ENCODE measurements around the gene NDUFAF3. TPM values are rescaled to one million over a fixed set of nuclear protein-coding genes. Genes with fewer than 3 reads are reported as not detected.

NDUFAF3 gene
- total and polyA plus RNA-seq, 2 experiments from 2014 or later, result 70.7 to 140 TPM

DNA sequence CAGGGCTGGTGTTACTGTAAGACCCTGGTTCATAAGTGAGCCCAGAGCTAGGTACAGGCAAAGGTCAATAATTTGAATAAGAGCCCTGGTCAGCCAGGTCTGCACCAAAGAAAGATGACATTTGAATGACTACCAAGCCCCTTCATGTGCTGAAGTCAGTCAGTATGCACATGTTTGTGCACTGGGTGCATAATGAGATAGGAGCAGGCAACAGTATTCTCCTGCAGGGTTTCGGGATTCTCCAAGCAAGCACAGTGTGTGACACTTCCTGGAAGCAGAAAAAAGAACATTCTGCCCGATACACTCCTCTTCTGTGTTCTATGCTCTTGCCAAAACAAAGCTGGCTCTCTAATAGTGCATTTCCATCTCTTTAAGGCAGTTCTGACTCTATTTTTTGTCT is 12.7 kb downstream of the NDUFAF3 start:
- Histone ChIP-seq H4K20me1 (ENCODE audit: insufficient read depth, poor library complexity, severe bottlenecking) (no peaks in the 10 kb centered on the region), H3K9me3 (ENCODE audit: low read depth) (no peaks in the 10 kb centered on the region), H3K27ac (no peak overlapping the region), H2AFZ (no peak overlapping the region), H3K4me3 (no peak overlapping the region), H3K36me3 (replicated peaks; ENCODE audit: insufficient read depth, low read depth) (no peaks in the 10 kb centered on the region), H3K27me3 (no peaks in the 10 kb centered on the region), H3K4me2 (no peak overlapping the region), H3K79me2 (no peaks in the 10 kb centered on the region), H3K9me2 (replicated peaks; ENCODE audit: insufficient read depth) (no peaks in the 10 kb centered on the region), H3K4me1 (ENCODE audit: insufficient read depth) (no peaks in the 10 kb centered on the region)
- WGBS (ENCODE audit: low lambda C conversion rate, missing lambda C conversion rate), result 94% methylated on average over 2 of the region's 2 CpGs
- DNase-seq (ENCODE audit: low spot score), result no peak
- TF ChIP-seq, protein P1, sequence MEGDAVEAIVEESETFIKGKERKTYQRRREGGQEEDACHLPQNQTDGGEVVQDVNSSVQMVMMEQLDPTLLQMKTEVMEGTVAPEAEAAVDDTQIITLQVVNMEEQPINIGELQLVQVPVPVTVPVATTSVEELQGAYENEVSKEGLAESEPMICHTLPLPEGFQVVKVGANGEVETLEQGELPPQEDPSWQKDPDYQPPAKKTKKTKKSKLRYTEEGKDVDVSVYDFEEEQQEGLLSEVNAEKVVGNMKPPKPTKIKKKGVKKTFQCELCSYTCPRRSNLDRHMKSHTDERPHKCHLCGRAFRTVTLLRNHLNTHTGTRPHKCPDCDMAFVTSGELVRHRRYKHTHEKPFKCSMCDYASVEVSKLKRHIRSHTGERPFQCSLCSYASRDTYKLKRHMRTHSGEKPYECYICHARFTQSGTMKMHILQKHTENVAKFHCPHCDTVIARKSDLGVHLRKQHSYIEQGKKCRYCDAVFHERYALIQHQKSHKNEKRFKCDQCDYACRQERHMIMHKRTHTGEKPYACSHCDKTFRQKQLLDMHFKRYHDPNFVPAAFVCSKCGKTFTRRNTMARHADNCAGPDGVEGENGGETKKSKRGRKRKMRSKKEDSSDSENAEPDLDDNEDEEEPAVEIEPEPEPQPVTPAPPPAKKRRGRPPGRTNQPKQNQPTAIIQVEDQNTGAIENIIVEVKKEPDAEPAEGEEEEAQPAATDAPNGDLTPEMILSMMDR (IDR thresholded peaks at IDR 0.05; ENCODE audit: poor library complexity), result no peak
- no peak for TF ChIP-seq EZH2phosphoT487 (IDR thresholded peaks at IDR 0.05; ENCODE audit: low read depth, severe bottlenecking, unreplicated experiment)
- no peak for TF ChIP-seq EZH2 (IDR thresholded peaks at IDR 0.05; ENCODE audit: borderline replicate concordance)

DNA sequence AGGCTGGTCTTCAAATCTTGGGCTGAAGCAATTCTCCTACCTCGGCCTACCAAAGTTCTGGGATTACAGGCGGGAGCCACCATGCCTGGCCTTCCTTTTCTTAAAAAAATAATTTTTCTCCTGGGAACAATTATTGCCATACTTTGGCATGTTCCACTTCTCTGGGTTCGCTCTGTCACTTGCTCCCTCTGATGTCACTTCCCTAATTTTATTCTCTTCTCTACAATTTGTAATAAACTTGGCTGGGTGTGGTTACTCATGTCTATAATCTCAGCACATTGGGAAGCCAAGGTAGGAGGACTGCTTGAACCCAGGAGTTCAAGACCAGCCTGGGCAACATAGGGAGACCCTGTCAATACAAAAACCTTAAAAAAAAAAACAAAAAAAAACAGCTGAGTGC is 13.4 kb downstream of the NDUFAF3 start:
- Histone ChIP-seq H3K79me2 (no peaks in the 10 kb centered on the region), H3K4me1 (ENCODE audit: insufficient read depth) (no peaks in the 10 kb centered on the region), H3K4me3 (no peak overlapping the region), H2AFZ (no peak overlapping the region), H3K4me2 (no peak overlapping the region), H4K20me1 (ENCODE audit: insufficient read depth, poor library complexity, severe bottlenecking) (no peaks in the 10 kb centered on the region), H3K36me3 (replicated peaks; ENCODE audit: insufficient read depth, low read depth) (no peaks in the 10 kb centered on the region), H3K27me3 (no peaks in the 10 kb centered on the region), H3K9me2 (replicated peaks; ENCODE audit: insufficient read depth) (no peaks in the 10 kb centered on the region), H3K27ac (no peak overlapping the region), H3K9me3 (ENCODE audit: low read depth) (no peaks in the 10 kb centered on the region)
- 93% methylated on average over 3 of the region's 3 CpGs for WGBS (ENCODE audit: low lambda C conversion rate, missing lambda C conversion rate)
- TF ChIP-seq EZH2 (IDR thresholded peaks at IDR 0.05; ENCODE audit: borderline replicate concordance), result no peak
- TF ChIP-seq, protein P1 (IDR thresholded peaks at IDR 0.05; ENCODE audit: poor library complexity), result no peak
- DNase-seq (ENCODE audit: low spot score), result no peak

DNA sequence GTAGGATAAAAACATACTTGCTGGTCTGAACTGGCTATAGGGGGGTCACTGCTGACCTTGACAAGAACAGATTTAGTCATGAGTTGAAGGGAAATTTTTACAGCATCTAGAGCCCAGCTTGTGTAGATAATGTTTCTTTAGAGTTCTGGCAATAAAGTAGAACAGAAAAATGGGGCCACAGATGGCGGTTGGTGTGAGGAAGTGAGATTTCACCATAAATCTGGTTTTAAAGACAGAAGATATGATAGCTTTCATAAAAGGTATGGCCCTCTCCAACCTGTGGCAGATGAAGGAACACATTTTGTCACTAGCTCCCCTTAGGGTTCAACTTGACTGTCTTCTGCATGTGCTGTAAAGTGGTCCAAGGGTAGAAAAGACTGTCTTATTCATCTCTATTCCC is 31.6 kb downstream of the NDUFAF3 start:
- Histone ChIP-seq H3K4me1 (ENCODE audit: insufficient read depth) (no peaks in the 10 kb centered on the region), H3K27me3 (no peaks in the 10 kb centered on the region), H3K4me3 (no peak overlapping the region), H2AFZ (no peak overlapping the region), H3K4me2 (no peak overlapping the region), H3K36me3 (replicated peaks; ENCODE audit: insufficient read depth, low read depth) (no peaks in the 10 kb centered on the region), H3K27ac (no peak overlapping the region), H3K9me2 (replicated peaks; ENCODE audit: insufficient read depth) (no peaks in the 10 kb centered on the region), H3K79me2 (peaks cover 16% of the 10 kb centered on the region), H3K9me3 (ENCODE audit: low read depth) (no peaks in the 10 kb centered on the region), H4K20me1 (ENCODE audit: insufficient read depth, poor library complexity, severe bottlenecking) (peaks cover 6% of the 10 kb centered on the region)
- DNase-seq (ENCODE audit: low spot score), result no peak
- no peak for TF ChIP-seq EZH2 (IDR thresholded peaks at IDR 0.05; ENCODE audit: borderline replicate concordance)
- TF ChIP-seq, protein P1 (IDR thresholded peaks at IDR 0.05; ENCODE audit: poor library complexity), result no peak
- TF ChIP-seq EZH2phosphoT487 (IDR thresholded peaks at IDR 0.05; ENCODE audit: low read depth, severe bottlenecking, unreplicated experiment), result no peak
- 100% methylated on average over 1 of the region's 1 CpG for WGBS (ENCODE audit: low lambda C conversion rate, missing lambda C conversion rate)

DNA sequence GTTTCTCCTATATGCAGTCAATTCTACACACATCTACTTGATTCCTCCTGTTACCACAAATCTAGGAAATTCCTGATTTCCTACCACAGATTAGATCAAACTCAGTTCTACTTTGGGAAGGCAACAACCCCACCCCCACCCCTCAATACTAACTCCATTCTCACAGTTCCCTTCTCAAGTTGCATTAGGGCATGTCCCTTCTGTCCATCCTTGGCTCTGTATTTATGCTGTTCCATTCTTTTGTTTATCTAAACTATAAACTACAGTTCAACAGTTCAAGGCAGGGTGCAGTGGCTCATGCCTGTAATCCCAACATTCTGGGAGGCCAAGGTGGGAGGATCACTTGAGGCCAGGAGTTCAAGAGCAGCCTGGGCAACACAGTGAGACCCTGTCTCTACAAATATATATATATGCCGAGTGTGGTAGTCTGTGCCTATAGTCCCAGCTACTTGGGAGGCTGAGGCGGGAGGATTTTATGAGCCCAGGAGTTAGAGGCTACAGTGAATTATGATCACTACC is 32.5 kb downstream of the NDUFAF3 start:
- no peaks in the 10 kb centered on the region for H3K9me2 ChIP-seq (replicated peaks; ENCODE audit: insufficient read depth)
- no peaks in the 10 kb centered on the region for H3K9me3 ChIP-seq (ENCODE audit: low read depth)
- TF ChIP-seq EZH2 (IDR thresholded peaks at IDR 0.05; ENCODE audit: borderline replicate concordance) (no peak), EZH2phosphoT487 (IDR thresholded peaks at IDR 0.05; ENCODE audit: low read depth, severe bottlenecking, unreplicated experiment) (no peak)
- TF ChIP-seq, protein P1 (IDR thresholded peaks at IDR 0.05; ENCODE audit: poor library complexity), result no peak
- H3K4me2 ChIP-seq, result no peak overlapping the region
- no peak overlapping the region for H3K27ac ChIP-seq
- H3K27me3 ChIP-seq, result no peaks in the 10 kb centered on the region
- no peaks in the 10 kb centered on the region for H3K36me3 ChIP-seq (replicated peaks; ENCODE audit: insufficient read depth, low read depth)
- H3K4me3 ChIP-seq, result no peak overlapping the region
- 95% methylated on average over 2 of the region's 2 CpGs for WGBS (ENCODE audit: low lambda C conversion rate, missing lambda C conversion rate)
- no peaks in the 10 kb centered on the region for H4K20me1 ChIP-seq (ENCODE audit: insufficient read depth, poor library complexity, severe bottlenecking)
- no peak for DNase-seq (ENCODE audit: low spot score)
- H2AFZ ChIP-seq, result no peak overlapping the region
- peaks cover 13% of the 10 kb centered on the region for H3K79me2 ChIP-seq
- no peaks in the 10 kb centered on the region for H3K4me1 ChIP-seq (ENCODE audit: insufficient read depth)

Measured in hepatocyte (in vitro differentiated cells).